Heart left ventricle (tissue), 13 donors: ENCODE results near the gene CC2D1A.

Source experiments
- POLR2A ChIP-seq, 2 donors: fragments of 450-650 bp; IDR thresholded peaks; one replicate each; pipeline ENCODE4 v1.6.1; 2017; ENCODE audit warnings: antibody characterized with exemption in 2 of 2, mild to moderate bottlenecking in 2 of 2, moderate library complexity in 2 of 2
- TF ChIP-seq, protein P1 (sequence below), 12 donors: fragments of 200-600 bp; sonication (generic) in 4 of 12; IDR thresholded peaks; one replicate each; pipeline versions ENCODE4 v1.5.0 to v1.8.0; 2018 to 2022; ENCODE audit warnings: antibody characterized with exemption in 12 of 12, mild to moderate bottlenecking in 5 of 12
- donor health status: ischemic (EF 13 %, LVEDD 7.1; RV severe dilation, severe dysfunction).
- donor health status: DM: no; HTN: yes; CAD: no.
- donor health status: DM: no; HTN: no; CAD: no.
- donor health status: ischemic (EF 25% LVEDD 6.9; RV normal size, moderate dysfunction).
- donor health status: ischemic (EF 25% LVEDD 5.7; RV mildly dilated, moderate dysfunction).
- donor health status: ischemic (EF 35%, LVEDD 5.7; RV mildly dilated, moderate dysfunction).
- donor health status: nonischemic (EF 11% LVEDD 7.7; RV severe dilation, severe dysfunction).
- donor health status: DM: yes; HTN: yes; CAD: no.
- donor health status: PGD.
- donor health status: ischemic (EF 29% LVEDD 5.4; RV normal size, mild dysfunction).
- donor health status: nonischemic (EF 23%, LVEDD 6.1; RV moderate dilation, normal function).

DNA sequence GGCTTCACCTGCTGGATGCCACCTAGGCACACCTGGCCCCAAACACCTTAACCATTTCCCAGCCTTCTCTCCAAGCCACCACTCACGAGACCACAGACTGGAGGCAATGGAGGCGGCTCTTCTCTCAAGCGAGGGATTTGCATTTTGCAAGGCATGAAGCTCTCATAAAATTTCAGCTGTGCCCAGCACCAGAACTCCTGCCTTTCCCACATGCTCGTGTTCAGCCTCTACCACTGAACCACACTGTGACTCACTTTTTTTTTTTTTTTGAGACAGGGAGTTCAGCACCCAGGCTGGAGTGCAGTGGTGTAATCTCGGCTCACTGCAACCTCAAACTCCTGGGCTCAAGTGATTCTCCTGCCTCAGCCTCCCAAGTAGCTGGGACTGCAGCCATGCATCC is 18.5 kb upstream of the CC2D1A start:
- TF ChIP-seq, protein P1, sequence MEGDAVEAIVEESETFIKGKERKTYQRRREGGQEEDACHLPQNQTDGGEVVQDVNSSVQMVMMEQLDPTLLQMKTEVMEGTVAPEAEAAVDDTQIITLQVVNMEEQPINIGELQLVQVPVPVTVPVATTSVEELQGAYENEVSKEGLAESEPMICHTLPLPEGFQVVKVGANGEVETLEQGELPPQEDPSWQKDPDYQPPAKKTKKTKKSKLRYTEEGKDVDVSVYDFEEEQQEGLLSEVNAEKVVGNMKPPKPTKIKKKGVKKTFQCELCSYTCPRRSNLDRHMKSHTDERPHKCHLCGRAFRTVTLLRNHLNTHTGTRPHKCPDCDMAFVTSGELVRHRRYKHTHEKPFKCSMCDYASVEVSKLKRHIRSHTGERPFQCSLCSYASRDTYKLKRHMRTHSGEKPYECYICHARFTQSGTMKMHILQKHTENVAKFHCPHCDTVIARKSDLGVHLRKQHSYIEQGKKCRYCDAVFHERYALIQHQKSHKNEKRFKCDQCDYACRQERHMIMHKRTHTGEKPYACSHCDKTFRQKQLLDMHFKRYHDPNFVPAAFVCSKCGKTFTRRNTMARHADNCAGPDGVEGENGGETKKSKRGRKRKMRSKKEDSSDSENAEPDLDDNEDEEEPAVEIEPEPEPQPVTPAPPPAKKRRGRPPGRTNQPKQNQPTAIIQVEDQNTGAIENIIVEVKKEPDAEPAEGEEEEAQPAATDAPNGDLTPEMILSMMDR (IDR thresholded peaks at IDR 0.05): no peak
- TF ChIP-seq POLR2A (IDR thresholded peaks at IDR 0.05): no peak
